22Rv1 (cell line): ENCODE results near the gene COL18A1.

Experiments used
- H3K27ac ChIP-seq: fragments of 450-650 bp; 2 replicates; pipeline ENCODE4 v1.5.1; 2017
- ZFX ChIP-seq: fragments of 450-650 bp; IDR thresholded peaks from 2 replicates; pipeline ENCODE4 v1.6.1; 2017; ENCODE audit warnings: antibody characterized with exemption, borderline replicate concordance
- TF ChIP-seq, protein P1 (sequence below): fragments of 450-650 bp; IDR thresholded peaks from 2 replicates; pipeline ENCODE4 v1.5.1; 2017; ENCODE audit warnings: mild to moderate bottlenecking

COL18A1 gene

DNA sequence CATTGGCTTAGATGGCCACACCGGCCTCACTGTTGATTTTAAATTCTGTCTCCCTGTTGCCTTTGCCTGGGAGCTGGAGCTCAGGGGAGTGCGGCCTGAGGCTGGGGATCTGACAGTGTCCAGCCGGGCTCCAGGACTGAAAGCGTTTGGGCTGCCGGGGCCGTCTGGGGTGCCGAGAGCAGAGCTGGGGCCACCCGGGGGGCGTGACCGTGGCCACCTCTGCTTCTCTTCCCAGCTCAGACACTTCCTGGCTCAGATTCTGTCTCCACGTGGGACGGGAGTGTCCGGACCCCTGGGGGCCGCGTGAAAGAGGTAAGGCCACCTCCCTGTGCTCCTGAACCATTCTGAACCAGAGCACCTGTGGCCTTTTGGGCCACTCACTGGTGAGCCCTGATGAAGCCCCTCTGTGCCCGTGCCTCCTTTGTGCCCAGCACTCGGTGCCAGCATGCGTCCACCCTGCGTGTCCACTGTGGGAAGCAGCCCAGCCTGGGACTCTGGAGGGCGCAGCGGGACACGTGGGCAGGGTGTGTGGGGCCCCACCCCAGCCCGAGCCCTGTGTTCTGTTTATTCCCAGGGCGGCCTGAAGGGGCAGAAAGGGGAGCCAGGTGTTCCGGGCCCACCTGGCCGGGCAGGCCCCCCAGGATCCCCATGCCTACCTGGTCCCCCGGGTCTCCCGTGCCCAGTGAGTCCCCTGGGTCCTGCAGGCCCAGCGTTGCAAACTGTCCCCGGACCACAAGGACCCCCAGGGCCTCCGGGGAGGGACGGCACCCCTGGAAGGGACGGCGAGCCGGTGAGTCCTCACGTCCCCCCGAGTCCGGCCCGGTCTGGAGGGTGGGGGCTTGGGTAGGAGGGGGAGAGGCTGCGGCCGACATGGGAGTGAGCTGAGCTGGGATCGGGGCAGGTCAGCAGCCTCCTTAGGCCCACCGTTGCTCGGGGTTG, 72.5 kb downstream of the COL18A1 start:
- no peak overlapping the region for H3K27ac ChIP-seq

DNA sequence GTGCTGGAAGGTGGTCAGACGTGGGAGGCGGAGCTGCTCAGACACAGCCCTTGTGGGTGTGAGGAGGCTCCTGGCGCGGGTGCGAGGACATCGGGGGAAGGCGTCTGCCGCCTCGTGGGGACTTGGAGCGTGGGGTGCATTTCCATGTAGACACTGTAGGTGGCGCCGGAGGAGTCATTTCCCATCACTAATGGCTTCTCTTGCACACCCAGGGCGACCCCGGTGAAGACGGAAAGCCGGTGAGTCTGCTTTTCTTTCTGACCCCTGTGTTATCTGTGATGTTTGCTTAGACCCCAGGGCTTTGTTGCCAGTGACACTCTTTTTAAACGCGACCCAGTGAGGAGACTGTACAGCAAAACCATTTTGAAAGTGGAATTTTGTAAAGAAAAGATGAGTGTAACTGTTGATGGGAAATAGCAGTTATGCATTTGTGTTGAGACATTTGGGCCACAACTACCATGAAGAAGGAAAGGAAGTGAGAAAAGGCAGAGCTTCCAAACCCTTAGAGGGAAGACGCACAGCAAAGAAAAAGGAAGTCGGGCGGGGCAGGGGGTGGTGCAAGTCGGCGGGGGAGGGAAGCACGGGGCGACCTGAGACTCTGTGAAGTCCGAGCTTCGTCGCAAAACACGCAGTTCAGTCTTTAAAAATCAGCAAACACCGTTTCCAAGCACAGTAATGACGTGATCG, 73.3 kb downstream of the COL18A1 start:
- H3K27ac ChIP-seq, result no peak overlapping the region

More for the DNA sequence above, 72.5 kb downstream of the COL18A1 start:
- no peak for TF ChIP-seq ZFX
- TF ChIP-seq, protein P1, sequence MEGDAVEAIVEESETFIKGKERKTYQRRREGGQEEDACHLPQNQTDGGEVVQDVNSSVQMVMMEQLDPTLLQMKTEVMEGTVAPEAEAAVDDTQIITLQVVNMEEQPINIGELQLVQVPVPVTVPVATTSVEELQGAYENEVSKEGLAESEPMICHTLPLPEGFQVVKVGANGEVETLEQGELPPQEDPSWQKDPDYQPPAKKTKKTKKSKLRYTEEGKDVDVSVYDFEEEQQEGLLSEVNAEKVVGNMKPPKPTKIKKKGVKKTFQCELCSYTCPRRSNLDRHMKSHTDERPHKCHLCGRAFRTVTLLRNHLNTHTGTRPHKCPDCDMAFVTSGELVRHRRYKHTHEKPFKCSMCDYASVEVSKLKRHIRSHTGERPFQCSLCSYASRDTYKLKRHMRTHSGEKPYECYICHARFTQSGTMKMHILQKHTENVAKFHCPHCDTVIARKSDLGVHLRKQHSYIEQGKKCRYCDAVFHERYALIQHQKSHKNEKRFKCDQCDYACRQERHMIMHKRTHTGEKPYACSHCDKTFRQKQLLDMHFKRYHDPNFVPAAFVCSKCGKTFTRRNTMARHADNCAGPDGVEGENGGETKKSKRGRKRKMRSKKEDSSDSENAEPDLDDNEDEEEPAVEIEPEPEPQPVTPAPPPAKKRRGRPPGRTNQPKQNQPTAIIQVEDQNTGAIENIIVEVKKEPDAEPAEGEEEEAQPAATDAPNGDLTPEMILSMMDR, result no peak

DNA sequence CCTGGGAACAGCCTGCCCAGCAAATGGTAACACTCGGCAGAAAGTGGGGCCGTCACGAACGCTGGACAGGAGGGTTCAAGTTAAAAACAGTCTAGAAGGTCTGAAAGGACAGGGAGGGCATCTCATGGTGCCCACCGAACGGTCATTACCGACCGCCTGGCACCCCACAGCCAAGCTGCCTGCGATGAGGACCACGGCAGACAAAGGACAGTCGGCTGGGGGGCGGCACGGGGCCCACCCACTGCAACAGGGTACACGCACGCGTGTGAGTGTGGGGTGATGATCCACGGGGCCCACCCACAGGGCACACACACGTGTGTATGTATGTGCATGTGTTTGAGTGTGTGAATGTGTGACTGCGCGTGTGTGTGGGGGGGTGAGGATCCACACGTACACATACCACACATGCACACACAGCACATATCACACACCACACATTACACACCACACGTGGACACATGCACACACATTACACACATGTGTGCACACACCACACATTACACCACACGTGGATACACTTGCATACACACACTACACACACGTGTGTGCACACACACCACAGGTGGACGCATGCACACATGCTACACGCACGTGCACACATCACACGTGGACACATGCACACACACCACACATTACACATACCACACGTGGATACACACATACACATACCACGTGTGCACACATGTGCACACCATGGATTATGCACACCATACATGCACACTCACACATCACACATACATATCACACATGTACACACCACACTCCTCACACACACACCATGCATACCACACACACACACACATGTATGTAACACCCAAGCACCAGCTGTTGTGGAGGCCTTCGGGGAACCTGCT, 74.1 kb downstream of the COL18A1 start:
- no peak for TF ChIP-seq ZFX
- TF ChIP-seq, protein P1, result no peak
- H3K27ac ChIP-seq, result no peak overlapping the region

More for the DNA sequence above, 73.3 kb downstream of the COL18A1 start:
- no peak for TF ChIP-seq ZFX
- TF ChIP-seq, protein P1, result peak; percentile 87

DNA sequence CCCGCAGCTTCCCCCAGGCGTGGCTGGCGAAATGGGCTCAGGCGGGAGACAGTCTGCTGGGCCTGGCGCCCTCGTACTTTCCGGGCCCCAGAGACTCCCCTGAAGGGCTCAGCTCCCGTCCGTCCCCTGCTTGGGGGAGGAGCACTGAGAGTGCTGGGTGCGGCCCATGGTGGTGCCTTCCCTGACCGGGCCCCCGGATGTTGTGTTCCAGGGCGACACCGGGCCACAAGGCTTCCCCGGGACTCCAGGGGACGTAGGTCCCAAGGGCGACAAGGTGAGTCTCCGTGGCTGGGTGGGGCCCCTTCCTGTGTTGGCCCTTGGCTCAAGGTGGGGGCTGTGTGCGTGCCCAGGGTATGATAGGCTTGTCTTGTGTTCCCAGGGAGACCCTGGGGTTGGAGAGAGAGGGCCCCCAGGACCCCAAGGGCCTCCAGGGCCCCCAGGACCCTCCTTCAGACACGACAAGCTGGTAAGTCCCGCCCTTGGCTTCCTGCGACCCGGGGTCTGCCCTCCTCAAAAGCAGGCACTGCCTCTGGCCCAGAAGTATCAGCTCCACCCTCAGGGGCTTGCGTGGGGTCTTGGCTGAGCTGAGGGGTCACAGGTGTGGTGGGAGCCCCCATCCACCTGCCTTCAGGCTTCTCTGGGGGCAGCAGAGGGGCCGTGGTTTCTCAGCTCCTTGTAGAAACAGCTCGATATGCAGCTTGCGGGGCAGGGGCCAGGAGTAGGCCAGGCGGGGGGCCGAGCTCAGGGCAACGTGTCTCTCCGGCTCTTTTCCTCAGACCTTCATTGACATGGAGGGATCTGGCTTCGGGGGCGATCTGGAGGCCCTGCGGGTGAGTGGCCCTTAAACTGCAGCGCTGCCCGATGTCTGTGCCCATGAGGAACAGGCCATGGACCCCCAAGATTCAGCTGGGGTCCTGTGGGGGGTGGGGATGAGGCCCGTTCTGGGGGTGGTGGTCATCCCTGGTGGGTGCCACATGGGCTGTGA, 75.0 kb downstream of the COL18A1 start:
- TF ChIP-seq ZFX, result no peak
- TF ChIP-seq, protein P1, result no peak
- H3K27ac ChIP-seq, result no peak overlapping the region

DNA sequence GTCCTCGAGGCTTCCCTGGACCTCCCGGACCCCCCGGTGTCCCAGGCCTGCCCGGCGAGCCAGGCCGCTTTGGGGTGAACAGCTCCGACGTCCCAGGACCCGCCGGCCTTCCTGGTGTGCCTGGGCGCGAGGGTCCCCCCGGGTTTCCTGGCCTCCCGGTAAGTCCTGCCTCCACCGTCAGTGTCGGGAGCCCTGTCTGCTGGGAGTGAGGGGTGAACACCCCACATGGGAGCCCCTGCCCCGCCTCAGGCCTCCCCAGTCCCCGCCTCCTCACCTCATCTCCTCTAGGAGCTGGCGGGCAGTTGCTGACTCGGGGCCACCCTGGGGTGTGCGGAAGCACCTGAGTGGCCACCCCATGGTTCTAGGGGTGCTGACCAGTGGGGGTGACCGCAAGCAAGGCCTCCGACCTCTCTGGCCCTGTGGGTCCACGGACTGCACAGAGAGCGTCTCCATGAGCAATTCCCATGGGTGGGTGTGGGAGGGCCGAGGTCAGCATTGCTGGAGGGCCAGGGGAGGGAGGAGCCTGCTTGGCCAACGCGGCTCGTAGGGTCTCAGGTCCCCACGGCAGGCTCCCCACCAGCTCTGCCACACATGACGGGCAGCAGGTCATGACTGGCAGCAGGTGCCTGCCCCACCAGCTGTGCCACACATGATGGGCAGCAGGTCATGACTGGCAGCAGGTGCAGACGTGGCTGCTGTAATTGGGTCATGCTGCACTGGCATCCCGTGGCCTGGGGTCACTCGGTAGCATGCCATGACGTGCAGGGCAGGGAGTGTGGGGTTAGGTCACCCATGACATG, 75.9 kb downstream of the COL18A1 start:
- no peak for TF ChIP-seq ZFX
- TF ChIP-seq, protein P1, result no peak

More for the DNA sequence above, 75.9 kb downstream of the COL18A1 start:
- no peak overlapping the region for H3K27ac ChIP-seq
